Ishikawa (cell line): ENCODE data around the gene TBXAS1.

Source experiments
- CEBPB ChIP-seq: IDR thresholded peaks from 2 replicates; pipeline ENCODE4 v1.6.1; 2012
- CREB1 ChIP-seq: IDR thresholded peaks from 2 replicates; pipeline ENCODE4 v1.6.1; 2012; ENCODE audit warnings: low read depth
- EGR1 ChIP-seq: IDR thresholded peaks from 2 replicates; pipeline ENCODE4 v1.6.1; 2012
- EP300 ChIP-seq: IDR thresholded peaks from 2 replicates; pipeline ENCODE4 v1.6.1; 2012; ENCODE audit warnings: borderline replicate concordance
- FOXM1 ChIP-seq: IDR thresholded peaks from 2 replicates; pipeline ENCODE4 v1.6.1; 2012; ENCODE audit warnings: low read depth, borderline replicate concordance
- NFIC ChIP-seq: IDR thresholded peaks from 2 replicates; pipeline ENCODE4 v1.6.1; 2012
- TAF1 ChIP-seq: IDR thresholded peaks from 2 replicates; pipeline ENCODE4 v1.6.1; 2012; ENCODE audit warnings: low read depth, mild to moderate bottlenecking
- TEAD4 ChIP-seq: IDR thresholded peaks from 2 replicates; pipeline ENCODE4 v1.6.1; 2012
- YY1 ChIP-seq: IDR thresholded peaks from 2 replicates; pipeline ENCODE4 v1.6.1; 2012; ENCODE audit warnings: low read depth
- TF ChIP-seq, protein P1 (sequence below): IDR thresholded peaks from 2 replicates; pipeline ENCODE4 v1.6.1; 2012; ENCODE audit warnings: low read depth, mild to moderate bottlenecking
- TF ChIP-seq, protein P2 (sequence below): IDR thresholded peaks from 2 replicates; pipeline ENCODE4 v1.6.1; 2012

DNA sequence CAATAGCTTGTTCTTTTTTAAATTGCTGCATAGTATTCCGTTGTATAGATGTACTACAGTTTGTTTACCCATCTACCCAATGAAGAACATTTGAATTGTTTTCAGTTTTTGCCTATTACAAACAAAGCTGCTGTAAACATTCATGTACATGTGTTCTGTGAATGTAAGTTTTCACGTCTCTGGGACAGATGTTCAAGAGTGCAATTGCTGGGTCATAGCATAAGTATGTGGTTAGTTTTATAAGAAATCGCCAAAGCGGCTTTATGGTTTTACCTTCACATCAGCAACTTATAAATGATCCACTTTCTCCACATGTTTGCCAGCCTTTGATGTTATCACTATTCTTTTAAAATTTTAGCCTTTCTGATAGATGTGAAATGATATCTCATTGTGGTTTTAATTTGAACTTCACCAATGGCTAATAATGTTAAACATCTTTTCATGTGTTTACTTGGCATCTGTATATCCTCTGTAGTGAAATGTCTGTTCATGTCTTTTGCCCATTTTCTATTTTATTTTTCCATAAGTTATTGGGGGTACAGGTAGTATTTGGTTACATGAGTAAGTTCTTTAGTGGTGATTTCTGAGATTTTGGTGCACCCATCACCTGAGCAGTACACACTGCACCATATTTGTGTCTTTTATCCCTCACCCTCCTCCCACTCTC lies 73.5 kb downstream of the TBXAS1 start:
- TF ChIP-seq, protein P1, sequence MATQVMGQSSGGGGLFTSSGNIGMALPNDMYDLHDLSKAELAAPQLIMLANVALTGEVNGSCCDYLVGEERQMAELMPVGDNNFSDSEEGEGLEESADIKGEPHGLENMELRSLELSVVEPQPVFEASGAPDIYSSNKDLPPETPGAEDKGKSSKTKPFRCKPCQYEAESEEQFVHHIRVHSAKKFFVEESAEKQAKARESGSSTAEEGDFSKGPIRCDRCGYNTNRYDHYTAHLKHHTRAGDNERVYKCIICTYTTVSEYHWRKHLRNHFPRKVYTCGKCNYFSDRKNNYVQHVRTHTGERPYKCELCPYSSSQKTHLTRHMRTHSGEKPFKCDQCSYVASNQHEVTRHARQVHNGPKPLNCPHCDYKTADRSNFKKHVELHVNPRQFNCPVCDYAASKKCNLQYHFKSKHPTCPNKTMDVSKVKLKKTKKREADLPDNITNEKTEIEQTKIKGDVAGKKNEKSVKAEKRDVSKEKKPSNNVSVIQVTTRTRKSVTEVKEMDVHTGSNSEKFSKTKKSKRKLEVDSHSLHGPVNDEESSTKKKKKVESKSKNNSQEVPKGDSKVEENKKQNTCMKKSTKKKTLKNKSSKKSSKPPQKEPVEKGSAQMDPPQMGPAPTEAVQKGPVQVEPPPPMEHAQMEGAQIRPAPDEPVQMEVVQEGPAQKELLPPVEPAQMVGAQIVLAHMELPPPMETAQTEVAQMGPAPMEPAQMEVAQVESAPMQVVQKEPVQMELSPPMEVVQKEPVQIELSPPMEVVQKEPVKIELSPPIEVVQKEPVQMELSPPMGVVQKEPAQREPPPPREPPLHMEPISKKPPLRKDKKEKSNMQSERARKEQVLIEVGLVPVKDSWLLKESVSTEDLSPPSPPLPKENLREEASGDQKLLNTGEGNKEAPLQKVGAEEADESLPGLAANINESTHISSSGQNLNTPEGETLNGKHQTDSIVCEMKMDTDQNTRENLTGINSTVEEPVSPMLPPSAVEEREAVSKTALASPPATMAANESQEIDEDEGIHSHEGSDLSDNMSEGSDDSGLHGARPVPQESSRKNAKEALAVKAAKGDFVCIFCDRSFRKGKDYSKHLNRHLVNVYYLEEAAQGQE: no peak
- no peak for TF ChIP-seq YY1
- TF ChIP-seq, protein P2, sequence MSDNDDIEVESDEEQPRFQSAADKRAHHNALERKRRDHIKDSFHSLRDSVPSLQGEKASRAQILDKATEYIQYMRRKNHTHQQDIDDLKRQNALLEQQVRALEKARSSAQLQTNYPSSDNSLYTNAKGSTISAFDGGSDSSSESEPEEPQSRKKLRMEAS: no peak
- no peak for TF ChIP-seq TEAD4
- TF ChIP-seq TAF1: no peak
- TF ChIP-seq FOXM1: no peak
- no peak for TF ChIP-seq EGR1
- TF ChIP-seq CREB1: no peak
- no peak for TF ChIP-seq EP300
- TF ChIP-seq CEBPB: no peak
- TF ChIP-seq NFIC: no peak
